SU-DHL-6 (cell line): ENCODE data around the gene DEFB119.
"Not testable (repeated sequence)": the region's sequence is repeated elsewhere in the genome, so short reads cannot be mapped to it uniquely, and the experiment has no call there.

ENCODE experiments used
- H2AFZ ChIP-seq: fragments of 200-600 bp; sonication (generic); 2 replicates; pipeline ENCODE4 v1.6.1; 2014; ENCODE audit warnings: low read depth, mild to moderate bottlenecking, moderate library complexity, mixed read lengths, antibody characterized with exemption, low read length; ENCODE audit not compliant: severe bottlenecking
- H3F3A ChIP-seq: fragments of 200-600 bp; shearing (Covaris generic); 2 replicates; pipeline ENCODE4 v1.6.0; 2016; ENCODE audit warnings: antibody characterized with exemption, mild to moderate bottlenecking; ENCODE audit not compliant: insufficient read depth
- H3K27ac ChIP-seq: fragments of 200-600 bp; sonication (generic); 2 replicates; pipeline ENCODE4 v1.5.1; 2016; ENCODE audit warnings: low read depth, mild to moderate bottlenecking, low read length, moderate library complexity, mixed read lengths
- H3K27me3 ChIP-seq: fragments of 200-600 bp; sonication (generic), shearing (Covaris generic); 2 replicates; pipeline ENCODE4 v1.6.0; 2014; ENCODE audit warnings: mild to moderate bottlenecking, low read length
- H3K36me3 ChIP-seq: fragments of 200-600 bp; sonication (generic); 2 replicates; pipeline ENCODE4 v1.6.1; 2014; ENCODE audit warnings: mild to moderate bottlenecking, low read length, mixed read lengths
- H3K4me2 ChIP-seq: fragments of 300-600, 200-600 bp; shearing (Covaris generic), sonication (generic); 2 replicates; pipeline ENCODE4 v1.6.0; 2014; ENCODE audit warnings: low read length, low read depth, mild to moderate bottlenecking; ENCODE audit not compliant: poor library complexity, severe bottlenecking
- H3K4me3 ChIP-seq: fragments of 200-600 bp; sonication (generic); 2 replicates; pipeline ENCODE4 v1.5.1; 2014; ENCODE audit warnings: antibody characterized with exemption, low read length, mild to moderate bottlenecking, mixed read lengths; ENCODE audit not compliant: insufficient read depth, poor library complexity, severe bottlenecking
- H3K79me2 ChIP-seq: fragments of 200-600 bp; sonication (generic); 2 replicates; pipeline ENCODE4 v1.6.1; 2014; ENCODE audit warnings: mild to moderate bottlenecking, low read length, moderate library complexity; ENCODE audit not compliant: insufficient read depth
- H3K9ac ChIP-seq: fragments of 200-600 bp; sonication (generic); 2 replicates; pipeline ENCODE4 v1.7.0; 2014; ENCODE audit warnings: mild to moderate bottlenecking, low read length
- H3K9me2 ChIP-seq: fragments of 200-600 bp; sonication (generic); replicated peaks from 2 replicates; pipeline ENCODE4 v1.6.1; 2014; ENCODE audit warnings: low read length; ENCODE audit not compliant: insufficient read depth
- H3K9me3 ChIP-seq: fragments of 200-600 bp; sonication (generic); 2 replicates; pipeline ENCODE4 v1.6.1; 2014; ENCODE audit warnings: low read length, mixed read lengths; ENCODE audit not compliant: insufficient read depth
- H4K20me1 ChIP-seq: fragments of 200-600 bp; sonication (generic); 2 replicates; pipeline ENCODE4 v1.6.1; 2014; ENCODE audit warnings: low read depth, mild to moderate bottlenecking, antibody characterized with exemption, low read length, moderate library complexity, mixed read lengths
- EZH2phosphoT487 ChIP-seq: fragments of 200-600 bp; sonication (generic), shearing (Covaris generic); conservative IDR thresholded peaks from 2 replicates; pipeline ENCODE4 v1.6.1; 2018; ENCODE audit warnings: mild to moderate bottlenecking, antibody characterized with exemption, low read length, moderate library complexity, mixed read lengths
- TF ChIP-seq, protein P1 (sequence below): fragments of 200-600 bp; sonication (generic); IDR thresholded peaks from one replicate; pipeline ENCODE4 v1.5.1; 2017; ENCODE audit warnings: antibody characterized with exemption, mild to moderate bottlenecking, low read length, moderate library complexity; ENCODE audit not compliant: insufficient read depth, poor library complexity, severe bottlenecking

DEFB119 gene

GRCh38 chr20:31390490-31390889 is at the start of gene DEFB119:
Gene DEFB119 (minus strand): TSS chr20:31390590. CDS start chr20:31390483, 107 bp downstream.
- no peaks in the 10 kb centered on the region for H3F3A ChIP-seq
- no peaks in the 10 kb centered on the region for H3K79me2 ChIP-seq
- no peaks in the 10 kb centered on the region for H3K36me3 ChIP-seq
- H3K4me2 ChIP-seq = no peak within 1 kb of the TSS
- H3K9me2 ChIP-seq = no peaks in the 10 kb centered on the region
- H3K9me3 ChIP-seq = no peaks in the 10 kb centered on the region
- no peak for TF ChIP-seq EZH2phosphoT487
- TF ChIP-seq, protein P1, sequence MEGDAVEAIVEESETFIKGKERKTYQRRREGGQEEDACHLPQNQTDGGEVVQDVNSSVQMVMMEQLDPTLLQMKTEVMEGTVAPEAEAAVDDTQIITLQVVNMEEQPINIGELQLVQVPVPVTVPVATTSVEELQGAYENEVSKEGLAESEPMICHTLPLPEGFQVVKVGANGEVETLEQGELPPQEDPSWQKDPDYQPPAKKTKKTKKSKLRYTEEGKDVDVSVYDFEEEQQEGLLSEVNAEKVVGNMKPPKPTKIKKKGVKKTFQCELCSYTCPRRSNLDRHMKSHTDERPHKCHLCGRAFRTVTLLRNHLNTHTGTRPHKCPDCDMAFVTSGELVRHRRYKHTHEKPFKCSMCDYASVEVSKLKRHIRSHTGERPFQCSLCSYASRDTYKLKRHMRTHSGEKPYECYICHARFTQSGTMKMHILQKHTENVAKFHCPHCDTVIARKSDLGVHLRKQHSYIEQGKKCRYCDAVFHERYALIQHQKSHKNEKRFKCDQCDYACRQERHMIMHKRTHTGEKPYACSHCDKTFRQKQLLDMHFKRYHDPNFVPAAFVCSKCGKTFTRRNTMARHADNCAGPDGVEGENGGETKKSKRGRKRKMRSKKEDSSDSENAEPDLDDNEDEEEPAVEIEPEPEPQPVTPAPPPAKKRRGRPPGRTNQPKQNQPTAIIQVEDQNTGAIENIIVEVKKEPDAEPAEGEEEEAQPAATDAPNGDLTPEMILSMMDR = no peak
- no peak within 1 kb of the TSS for H3K27ac ChIP-seq
- H3K9ac ChIP-seq = no peak within 1 kb of the TSS
- no peak within 1 kb of the TSS for H2AFZ ChIP-seq
- no peak within 1 kb of the TSS for H3K4me3 ChIP-seq
- H4K20me1 ChIP-seq = no peaks in the 10 kb centered on the region
- H3K27me3 ChIP-seq = no peaks in the 10 kb centered on the region

- no peaks in the 10 kb centered on the region for H3K36me3 ChIP-seq
Measured at GRCh38 chr20:31430568-31431115, 40.3 kb upstream of the DEFB119 start.

DNA sequence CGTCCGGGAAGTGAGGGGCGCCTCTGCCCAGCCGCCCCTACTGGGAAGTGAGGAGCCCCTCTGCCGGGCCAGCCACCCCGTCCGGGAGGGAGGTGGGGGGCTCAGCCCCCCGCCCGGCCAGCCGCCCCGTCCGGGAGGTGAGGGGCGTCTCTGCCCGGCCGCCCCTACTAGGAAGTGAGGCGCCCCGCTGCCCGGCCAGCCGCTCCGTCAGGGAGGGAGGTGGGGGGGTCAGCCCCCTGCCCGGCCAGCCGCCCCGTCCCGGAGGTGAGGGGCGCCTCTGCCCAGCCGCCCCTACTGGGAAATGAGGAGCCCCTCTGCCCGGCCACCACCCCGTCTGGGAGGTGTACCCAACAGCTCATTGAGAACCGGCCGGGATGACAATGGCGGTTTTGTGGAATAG is 37.2 kb upstream of the DEFB119 start:
- not testable (repeated sequence) for H3K4me2 ChIP-seq

More at GRCh38 chr20:31430568-31431115, 40.3 kb upstream of the DEFB119 start:
- H3K27me3 ChIP-seq = no peaks in the 10 kb centered on the region; the same call in 1 of the 2 replicates
- no peak overlapping the region for H3K9ac ChIP-seq
- no peak overlapping the region for H3K4me3 ChIP-seq
- H4K20me1 ChIP-seq = no peaks in the 10 kb centered on the region
- H3K79me2 ChIP-seq = no peaks in the 10 kb centered on the region
- H3K27ac ChIP-seq = no peak overlapping the region
- no peak overlapping the region for H3K4me2 ChIP-seq
- H3F3A ChIP-seq = no peaks in the 10 kb centered on the region
- H3K9me2 ChIP-seq = no peaks in the 10 kb centered on the region
- H3K9me3 ChIP-seq = no peaks in the 10 kb centered on the region
- TF ChIP-seq, protein P1 = no peak
- no peak for TF ChIP-seq EZH2phosphoT487
- no peak overlapping the region for H2AFZ ChIP-seq

GRCh38 chr20:31426891-31427551 is 36.6 kb upstream of the DEFB119 start:
- not testable (repeated sequence) for H2AFZ ChIP-seq, H3K27ac ChIP-seq, H3K79me2 ChIP-seq, H3K9me3 ChIP-seq, H3K4me3 ChIP-seq, H3K9me2 ChIP-seq, H3K4me2 ChIP-seq, H4K20me1 ChIP-seq, H3K36me3 ChIP-seq, H3K27me3 ChIP-seq, H3K9ac ChIP-seq, H3F3A ChIP-seq

More for the DNA sequence above, 37.2 kb upstream of the DEFB119 start:
- not testable (repeated sequence) for H4K20me1 ChIP-seq, H3K79me2 ChIP-seq, H3F3A ChIP-seq, H3K4me3 ChIP-seq, H3K9me2 ChIP-seq, H3K9me3 ChIP-seq, H3K27me3 ChIP-seq, H2AFZ ChIP-seq, H3K9ac ChIP-seq, H3K36me3 ChIP-seq, H3K27ac ChIP-seq
